Esophagus (tissue), 2 donors: ENCODE data around the gene LCN1. TPM values are rescaled to one million over a fixed set of nuclear protein-coding genes. Genes with fewer than 3 reads are reported as not detected.

ENCODE experiments used
- H3K27ac ChIP-seq, 2 donors: one replicate each; pipeline ENCODE4 v1.5.1; 2013; ENCODE audit warnings: low read depth in 2 of 2, mild to moderate bottlenecking in 2 of 2, inconsistent platforms in 1 of 2, low read length in 1 of 2, moderate library complexity in 1 of 2
- H3K27me3 ChIP-seq, 2 donors: one replicate each; pipeline ENCODE4 v1.6.1; 2013; ENCODE audit warnings: low read length in 2 of 2, control low read depth in 1 of 2, mild to moderate bottlenecking in 1 of 2; ENCODE audit not compliant: insufficient read depth in 2 of 2, control insufficient read depth in 1 of 2
- H3K36me3 ChIP-seq, 2 donors: one replicate each; pipeline ENCODE4 v1.6.1; 2013; ENCODE audit warnings: low read length in 1 of 2; ENCODE audit not compliant: control insufficient read depth in 2 of 2, insufficient read depth in 2 of 2
- H3K4me1 ChIP-seq, 2 donors: one replicate each; pipeline ENCODE4 v1.6.1; 2013; ENCODE audit warnings: low read length in 1 of 2; ENCODE audit not compliant: control insufficient read depth in 2 of 2, insufficient read depth in 2 of 2
- H3K4me3 ChIP-seq, 2 donors: one replicate each; pipeline ENCODE4 v1.5.1; 2013; ENCODE audit warnings: low read length in 2 of 2, mild to moderate bottlenecking in 2 of 2, low read depth in 1 of 2, moderate library complexity in 1 of 2
- H3K9me3 ChIP-seq, 2 donors: one replicate each; pipeline ENCODE4 v1.6.1; 2013; ENCODE audit warnings: mild to moderate bottlenecking in 2 of 2, low read depth in 1 of 2, low read length in 1 of 2, moderate library complexity in 1 of 2; ENCODE audit not compliant: control insufficient read depth in 2 of 2, insufficient read depth in 1 of 2
- WGBS, 2 donors: extraction: QIAGEN DNeasy Blood & Tissue Kit; methylation state at CpG; one replicate each; pipeline ENCODE4 v1.1.7; 2013; 5-methylcytosine and 5-hydroxymethylcytosine counted together
- polyA plus RNA-seq, 2 donors: library from polyadenylated mRNA; stranded (reverse); fragments of 200-250 nt; gene quantifications; one replicate each; pipeline ENCODE4 v1.2.3, GENCODE V29; 2013
- donor health status: healthy with polysubstance abuse.
- donor health status: Bipolar disorder and iron deficiency.

Gene LCN1
- polyA plus RNA-seq, 2 donors, result not detected

DNA sequence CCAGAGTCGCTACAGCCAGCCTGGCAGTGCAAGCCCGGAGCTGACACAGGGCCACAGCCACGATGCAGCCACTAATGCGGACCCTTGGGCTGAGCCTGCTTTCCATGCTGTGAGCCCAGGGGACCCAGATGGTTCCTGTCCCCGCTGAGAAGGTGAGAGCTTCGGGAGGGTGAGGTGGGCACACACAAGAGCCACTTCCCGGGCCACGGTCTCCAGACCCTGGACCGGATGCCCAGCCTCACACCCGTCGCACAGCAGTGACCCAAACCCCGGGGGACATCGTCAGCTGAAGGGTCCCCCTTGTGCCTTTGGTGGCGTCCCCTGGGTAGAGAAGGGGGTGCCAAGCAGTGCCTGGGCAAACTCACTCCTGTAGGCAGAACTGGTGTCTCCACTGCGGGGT is 53.7 kb downstream of the LCN1 start:
- Histone ChIP-seq H3K36me3 (no peaks in the 10 kb centered on the region), H3K9me3 (peaks cover 0 to 5% of the 10 kb centered on the region in 2 donors), H3K4me1 (no peaks in the 10 kb centered on the region), H3K27ac (no peak overlapping the region), H3K27me3 (no peaks in the 10 kb centered on the region), H3K4me3 (no peak overlapping the region)
- 86 to 90% methylated on average over 14 to 15 of the region's 15 CpGs for WGBS, 2 donors

Other genes starting within 250 kb of the LCN1 start
- gene PPP1R26, start 41.7 kb upstream of the LCN1 start, polyA plus RNA-seq, result 1 to 10 TPM; 4.7 to 6.4 TPM
- 10 to 100 TPM; 19.3 to 40.8 TPM for gene MRPS2, start 20.8 kb upstream of the LCN1 start, polyA plus RNA-seq
- not detected for gene OBP2A, start 24.7 kb downstream of the LCN1 start, polyA plus RNA-seq
- not detected for gene PAEP, start 40.3 kb downstream of the LCN1 start, polyA plus RNA-seq
- not detected for gene GLT6D1, start 118.1 kb downstream of the LCN1 start, polyA plus RNA-seq
- gene LCN9, start 141.9 kb downstream of the LCN1 start, polyA plus RNA-seq, result not detected
- gene SOHLH1, start 178.0 kb downstream of the LCN1 start, polyA plus RNA-seq, result not detected
- under 1 TPM; 0.06 to 0.14 TPM for gene KCNT1, start 180.7 kb downstream of the LCN1 start, polyA plus RNA-seq